GM23338 (cell line): Measurements from ENCODE around the gene NDC1. TPM values are rescaled to one million over a fixed set of nuclear protein-coding genes. Genes with fewer than 3 reads are reported as not detected.

ENCODE experiments used
- CREB1 ChIP-seq: fragments of 250-450 bp; sonication (Bioruptor Pico); IDR thresholded peaks from 2 replicates; pipeline ENCODE4 v1.5.0; 2020; ENCODE audit warnings: low read depth, mild to moderate bottlenecking, moderate library complexity
- CTCF ChIP-seq, 2 experiments: fragments of 200-600 bp in 1 of 2; sonication (generic) in 1 of 2; conservative IDR thresholded peaks; 2 replicates each; pipeline versions ENCODE4 v1.5.1 to v1.6.1; 2016 to 2017; ENCODE audit warnings: antibody characterized with exemption in 2 of 2, low read depth in 2 of 2, mild to moderate bottlenecking in 2 of 2, moderate library complexity in 1 of 2
- EZH2phosphoT487 ChIP-seq: fragments of 200-600 bp; sonication (generic); IDR thresholded peaks from one replicate; pipeline ENCODE4 v1.8.1; 2018; ENCODE audit warnings: antibody characterized with exemption; ENCODE audit not compliant: unreplicated experiment
- JUNB ChIP-seq: IDR thresholded peaks from one replicate; pipeline ENCODE4 v1.6.1; 2016; ENCODE audit warnings: antibody characterized with exemption; ENCODE audit not compliant: unreplicated experiment
- NANOG ChIP-seq: IDR thresholded peaks from 2 replicates; pipeline ENCODE4 v1.6.1; 2016; ENCODE audit warnings: antibody characterized with exemption, borderline replicate concordance
- POLR2AphosphoS5 ChIP-seq: IDR thresholded peaks from 2 replicates; pipeline ENCODE4 v1.6.1; 2016; ENCODE audit warnings: antibody characterized with exemption, low read depth
- ZNF114 ChIP-seq: fragments of 250-450 bp; sonication (Bioruptor Pico); IDR thresholded peaks from 2 replicates; pipeline ENCODE4 v1.5.0; 2020; ENCODE audit warnings: mild to moderate bottlenecking, moderate library complexity
- ZNF331 ChIP-seq: fragments of 250-450 bp; sonication (Bioruptor Pico); IDR thresholded peaks from 2 replicates; pipeline ENCODE4 v1.5.0; 2020; ENCODE audit warnings: low read depth, mild to moderate bottlenecking, moderate library complexity
- polyA plus RNA-seq: library from polyadenylated mRNA; unstranded; fragments of >200 nt; fragmentation: Nextera tagmentation; extraction: Ambion mirVana; gene quantifications from 2 replicates; pipeline ENCODE4 v1.2.1, GENCODE V29; 2016
- total RNA-seq: library from RNA; depleted of rRNA; stranded (reverse); fragments of >200 nt; shearing (Covaris generic); gene quantifications from 2 replicates; pipeline ENCODE4 v1.2.3, GENCODE V29; 2014
- TF ChIP-seq, protein P1 (sequence below): fragments of 250-450 bp; sonication (Bioruptor Pico); IDR thresholded peaks from 2 replicates; pipeline ENCODE4 v1.5.0; 2020; ENCODE audit warnings: mild to moderate bottlenecking, moderate library complexity
- TF ChIP-seq, protein P2 (sequence below): IDR thresholded peaks from 2 replicates; pipeline ENCODE4 v1.6.1; 2016; ENCODE audit warnings: antibody characterized with exemption

The NDC1 gene
- total and polyA plus RNA-seq, 2 experiments from 2014 or later = 19.8 to 100 TPM

DNA sequence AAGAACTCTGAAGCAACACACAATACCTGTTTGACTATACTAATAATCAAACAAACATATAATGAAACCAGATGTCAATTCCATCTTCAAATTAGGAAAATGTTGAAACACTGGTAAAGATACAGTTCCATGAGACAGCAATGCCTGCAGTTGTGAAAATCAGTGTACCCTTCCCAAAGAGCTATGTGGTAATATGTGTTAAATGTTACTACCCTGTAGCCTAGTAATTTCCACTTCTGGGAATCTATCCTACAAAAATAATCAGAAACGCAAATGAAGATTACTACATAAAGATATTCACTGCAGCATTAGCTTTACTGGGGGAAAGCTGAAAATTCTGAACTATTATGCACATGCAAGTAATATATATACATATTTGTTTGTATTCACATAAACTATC, 116.1 kb downstream of the NDC1 start (continued):
- TF ChIP-seq, protein P1, sequence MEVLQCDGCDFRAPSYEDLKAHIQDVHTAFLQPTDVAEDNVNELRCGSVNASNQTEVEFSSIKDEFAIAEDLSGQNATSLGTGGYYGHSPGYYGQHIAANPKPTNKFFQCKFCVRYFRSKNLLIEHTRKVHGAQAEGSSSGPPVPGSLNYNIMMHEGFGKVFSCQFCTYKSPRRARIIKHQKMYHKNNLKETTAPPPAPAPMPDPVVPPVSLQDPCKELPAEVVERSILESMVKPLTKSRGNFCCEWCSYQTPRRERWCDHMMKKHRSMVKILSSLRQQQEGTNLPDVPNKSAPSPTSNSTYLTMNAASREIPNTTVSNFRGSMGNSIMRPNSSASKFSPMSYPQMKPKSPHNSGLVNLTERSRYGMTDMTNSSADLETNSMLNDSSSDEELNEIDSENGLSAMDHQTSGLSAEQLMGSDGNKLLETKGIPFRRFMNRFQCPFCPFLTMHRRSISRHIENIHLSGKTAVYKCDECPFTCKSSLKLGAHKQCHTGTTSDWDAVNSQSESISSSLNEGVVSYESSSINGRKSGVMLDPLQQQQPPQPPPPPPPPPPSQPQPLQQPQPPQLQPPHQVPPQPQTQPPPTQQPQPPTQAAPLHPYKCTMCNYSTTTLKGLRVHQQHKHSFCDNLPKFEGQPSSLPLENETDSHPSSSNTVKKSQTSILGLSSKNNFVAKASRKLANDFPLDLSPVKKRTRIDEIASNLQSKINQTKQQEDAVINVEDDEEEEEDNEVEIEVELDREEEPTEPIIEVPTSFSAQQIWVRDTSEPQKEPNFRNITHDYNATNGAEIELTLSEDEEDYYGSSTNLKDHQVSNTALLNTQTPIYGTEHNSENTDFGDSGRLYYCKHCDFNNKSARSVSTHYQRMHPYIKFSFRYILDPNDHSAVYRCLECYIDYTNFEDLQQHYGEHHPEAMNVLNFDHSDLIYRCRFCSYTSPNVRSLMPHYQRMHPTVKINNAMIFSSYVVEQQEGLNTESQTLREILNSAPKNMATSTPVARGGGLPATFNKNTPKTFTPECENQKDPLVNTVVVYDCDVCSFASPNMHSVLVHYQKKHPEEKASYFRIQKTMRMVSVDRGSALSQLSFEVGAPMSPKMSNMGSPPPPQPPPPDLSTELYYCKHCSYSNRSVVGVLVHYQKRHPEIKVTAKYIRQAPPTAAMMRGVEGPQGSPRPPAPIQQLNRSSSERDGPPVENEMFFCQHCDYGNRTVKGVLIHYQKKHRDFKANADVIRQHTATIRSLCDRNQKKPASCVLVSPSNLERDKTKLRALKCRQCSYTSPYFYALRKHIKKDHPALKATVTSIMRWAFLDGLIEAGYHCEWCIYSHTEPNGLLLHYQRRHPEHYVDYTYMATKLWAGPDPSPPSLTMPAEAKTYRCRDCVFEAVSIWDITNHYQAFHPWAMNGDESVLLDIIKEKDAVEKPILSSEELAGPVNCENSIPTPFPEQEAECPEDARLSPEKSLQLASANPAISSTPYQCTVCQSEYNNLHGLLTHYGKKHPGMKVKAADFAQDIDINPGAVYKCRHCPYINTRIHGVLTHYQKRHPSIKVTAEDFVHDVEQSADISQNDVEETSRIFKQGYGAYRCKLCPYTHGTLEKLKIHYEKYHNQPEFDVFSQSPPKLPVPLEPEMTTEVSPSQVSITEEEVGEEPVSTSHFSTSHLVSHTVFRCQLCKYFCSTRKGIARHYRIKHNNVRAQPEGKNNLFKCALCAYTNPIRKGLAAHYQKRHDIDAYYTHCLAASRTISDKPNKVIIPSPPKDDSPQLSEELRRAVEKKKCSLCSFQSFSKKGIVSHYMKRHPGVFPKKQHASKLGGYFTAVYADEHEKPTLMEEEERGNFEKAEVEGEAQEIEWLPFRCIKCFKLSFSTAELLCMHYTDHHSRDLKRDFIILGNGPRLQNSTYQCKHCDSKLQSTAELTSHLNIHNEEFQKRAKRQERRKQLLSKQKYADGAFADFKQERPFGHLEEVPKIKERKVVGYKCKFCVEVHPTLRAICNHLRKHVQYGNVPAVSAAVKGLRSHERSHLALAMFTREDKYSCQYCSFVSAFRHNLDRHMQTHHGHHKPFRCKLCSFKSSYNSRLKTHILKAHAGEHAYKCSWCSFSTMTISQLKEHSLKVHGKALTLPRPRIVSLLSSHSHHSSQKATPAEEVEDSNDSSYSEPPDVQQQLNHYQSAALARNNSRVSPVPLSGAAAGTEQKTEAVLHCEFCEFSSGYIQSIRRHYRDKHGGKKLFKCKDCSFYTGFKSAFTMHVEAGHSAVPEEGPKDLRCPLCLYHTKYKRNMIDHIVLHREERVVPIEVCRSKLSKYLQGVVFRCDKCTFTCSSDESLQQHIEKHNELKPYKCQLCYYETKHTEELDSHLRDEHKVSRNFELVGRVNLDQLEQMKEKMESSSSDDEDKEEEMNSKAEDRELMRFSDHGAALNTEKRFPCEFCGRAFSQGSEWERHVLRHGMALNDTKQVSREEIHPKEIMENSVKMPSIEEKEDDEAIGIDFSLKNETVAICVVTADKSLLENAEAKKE (CRISPR knock-in tag) = no peak
- no peak for TF ChIP-seq ZNF331 (CRISPR knock-in tag)
- TF ChIP-seq EZH2phosphoT487 = no peak
- TF ChIP-seq JUNB = no peak
- TF ChIP-seq CREB1 = no peak
- no peak for TF ChIP-seq NANOG
- TF ChIP-seq, protein P2, sequence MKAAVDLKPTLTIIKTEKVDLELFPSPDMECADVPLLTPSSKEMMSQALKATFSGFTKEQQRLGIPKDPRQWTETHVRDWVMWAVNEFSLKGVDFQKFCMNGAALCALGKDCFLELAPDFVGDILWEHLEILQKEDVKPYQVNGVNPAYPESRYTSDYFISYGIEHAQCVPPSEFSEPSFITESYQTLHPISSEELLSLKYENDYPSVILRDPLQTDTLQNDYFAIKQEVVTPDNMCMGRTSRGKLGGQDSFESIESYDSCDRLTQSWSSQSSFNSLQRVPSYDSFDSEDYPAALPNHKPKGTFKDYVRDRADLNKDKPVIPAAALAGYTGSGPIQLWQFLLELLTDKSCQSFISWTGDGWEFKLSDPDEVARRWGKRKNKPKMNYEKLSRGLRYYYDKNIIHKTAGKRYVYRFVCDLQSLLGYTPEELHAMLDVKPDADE = no peak
- no peak for TF ChIP-seq ZNF114
- no peak for TF ChIP-seq CTCF (conservative IDR thresholded peaks at IDR 0.05; ENCODE audit: low read depth in 2 of 2)
- no peak for TF ChIP-seq POLR2AphosphoS5
